Ishikawa (cell line): Measurements from ENCODE around the gene CAVIN1.
A peak's percentile ranks its signal among the peaks of the same experiment; 100 is the strongest.

Source experiments
- CEBPB ChIP-seq: IDR thresholded peaks from 2 replicates; pipeline ENCODE4 v1.6.1; 2012
- CREB1 ChIP-seq: IDR thresholded peaks from 2 replicates; pipeline ENCODE4 v1.6.1; 2012; ENCODE audit warnings: low read depth
- EGR1 ChIP-seq: IDR thresholded peaks from 2 replicates; pipeline ENCODE4 v1.6.1; 2012
- EP300 ChIP-seq: IDR thresholded peaks from 2 replicates; pipeline ENCODE4 v1.6.1; 2012; ENCODE audit warnings: borderline replicate concordance
- FOXM1 ChIP-seq: IDR thresholded peaks from 2 replicates; pipeline ENCODE4 v1.6.1; 2012; ENCODE audit warnings: low read depth, borderline replicate concordance
- MAX ChIP-seq: IDR thresholded peaks from 2 replicates; pipeline ENCODE4 v1.6.1; 2012
- NFIC ChIP-seq: IDR thresholded peaks from 2 replicates; pipeline ENCODE4 v1.6.1; 2012
- RAD21 ChIP-seq: IDR thresholded peaks from 2 replicates; pipeline ENCODE4 v1.6.1; 2012; ENCODE audit warnings: low read depth
- REST ChIP-seq: IDR thresholded peaks from 2 replicates; pipeline ENCODE4 v1.6.1; 2012; ENCODE audit warnings: low read depth, mild to moderate bottlenecking
- TAF1 ChIP-seq: IDR thresholded peaks from 2 replicates; pipeline ENCODE4 v1.6.1; 2012; ENCODE audit warnings: low read depth, mild to moderate bottlenecking
- TCF12 ChIP-seq: IDR thresholded peaks from 2 replicates; pipeline ENCODE4 v1.6.1; 2012; ENCODE audit warnings: low read depth
- TEAD4 ChIP-seq: IDR thresholded peaks from 2 replicates; pipeline ENCODE4 v1.6.1; 2012
- USF1 ChIP-seq: IDR thresholded peaks from 2 replicates; pipeline ENCODE4 v1.6.1; 2012
- YY1 ChIP-seq: IDR thresholded peaks from 2 replicates; pipeline ENCODE4 v1.6.1; 2012; ENCODE audit warnings: low read depth
- ZBTB7A ChIP-seq: IDR thresholded peaks from 2 replicates; pipeline ENCODE4 v1.6.1; 2012; ENCODE audit warnings: low read depth

The CAVIN1 gene

GRCh38 chr17:42422958-42423712 lies at the start of gene CAVIN1:
CAVIN1 (minus strand) TSS chr17:42423256; CDS start chr17:42423097, 159 bp downstream.
- TF ChIP-seq EP300: peak; percentile 60; the same call in 1 of the 2 replicates
- TF ChIP-seq ZBTB7A: peak; percentile 69; the same call in 1 of the 2 replicates
- TF ChIP-seq MAX: peak; percentile 53
- TF ChIP-seq EGR1: no peak
- TF ChIP-seq NFIC: peak; percentile 90
- no peak for TF ChIP-seq CEBPB
- TF ChIP-seq REST: no peak; the same call in none of the 2 replicates
- 0 out of 2 replicates have a peak, but pooled peaks have one; percentile 8 for TF ChIP-seq YY1
- TF ChIP-seq TCF12: peak; percentile 36; the same call in 1 of the 2 replicates
- TF ChIP-seq USF1: no peak
- TF ChIP-seq FOXM1: no peak; the same call in 1 of the 2 replicates
- TF ChIP-seq TAF1: peak; percentile 87
- TF ChIP-seq RAD21: no peak
- no peak for TF ChIP-seq CREB1
- peak; percentile 94 for TF ChIP-seq TEAD4

GRCh38 chr17:42467889-42468288 lies 44.8 kb upstream of the CAVIN1 start:
- TF ChIP-seq EGR1 (no peak), EP300 (no peak), NFIC (no peak), CREB1 (no peak)

GRCh38 chr17:42463976-42464400 lies 40.9 kb upstream of the CAVIN1 start:
- TF ChIP-seq TAF1 (no peak), CREB1 (no peak), NFIC (no peak), TCF12 (no peak), FOXM1 (no peak), YY1 (no peak), EP300 (no peak), CEBPB (no peak)

GRCh38 chr17:42460371-42460770 lies 37.3 kb upstream of the CAVIN1 start:
- no peak for TF ChIP-seq FOXM1

- TF ChIP-seq CREB1: no peak
- TF ChIP-seq NFIC: no peak
- no peak for TF ChIP-seq YY1
- TF ChIP-seq TEAD4: peak; percentile 21; the same call in 1 of the 2 replicates
- peak; percentile 86 for TF ChIP-seq REST
- TF ChIP-seq EGR1: no peak
- no peak for TF ChIP-seq TAF1
- no peak for TF ChIP-seq EP300
These were observed 36.8 kb upstream of the CAVIN1 start for GRCh38 chr17:42459801-42460281.

GRCh38 chr17:42459256-42459800 lies 36.3 kb upstream of the CAVIN1 start:
- no peak for TF ChIP-seq EP300
- TF ChIP-seq TEAD4: no peak
- TF ChIP-seq ZBTB7A: no peak
- TF ChIP-seq NFIC: no peak
- TF ChIP-seq MAX: no peak
- TF ChIP-seq YY1: no peak
- TF ChIP-seq REST: no peak
- no peak for TF ChIP-seq RAD21
- TF ChIP-seq TCF12: no peak
- no peak for TF ChIP-seq USF1
- no peak for TF ChIP-seq CREB1
- TF ChIP-seq FOXM1: no peak
- no peak for TF ChIP-seq TAF1
- no peak for TF ChIP-seq CEBPB
- no peak for TF ChIP-seq EGR1
